ENCODE measurements around the gene CHST5. TPM values are rescaled to one million over a fixed set of nuclear protein-coding genes. Genes with fewer than 3 reads are reported as not detected.

Gene CHST5
- total and polyA plus RNA-seq, 2 donors (not counting 3 experiments of a cell fraction or from before 2014, with no cell fraction given) = 0.23 to 0.29 TPM

DNA sequence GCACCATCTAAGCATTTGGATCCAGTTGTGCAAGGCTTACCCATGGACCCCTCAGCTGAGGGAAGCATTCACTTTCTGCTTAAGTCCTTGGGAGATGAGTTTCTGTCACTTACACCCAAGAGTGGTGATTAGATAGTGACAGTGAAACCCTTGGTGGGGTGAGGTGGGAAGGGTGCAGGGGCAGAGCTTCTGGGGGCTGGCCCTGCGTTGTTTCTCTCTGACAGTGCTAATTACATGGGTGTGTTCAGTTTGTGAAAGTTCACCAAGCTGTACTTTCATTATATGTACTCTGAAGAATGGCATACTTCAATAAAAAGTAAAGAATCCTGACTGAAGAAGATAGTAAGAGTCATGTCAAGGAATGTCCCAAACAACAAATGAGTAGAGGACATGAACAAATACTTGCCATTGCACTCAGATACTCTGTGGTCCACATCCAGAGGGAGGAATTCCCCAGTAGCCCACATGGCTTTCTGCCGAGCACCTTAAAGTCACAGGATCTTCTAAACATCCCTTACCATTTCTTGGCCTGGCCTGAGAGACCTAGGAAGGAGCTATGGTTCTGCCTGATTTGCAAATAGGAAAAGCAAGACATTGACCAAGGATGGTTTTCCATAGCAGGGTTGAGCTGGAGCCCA lies 49.1 kb downstream of the CHST5 start:
- H3K4me2 ChIP-seq (ENCODE audit: insufficient read depth, low read length) = no peak overlapping the region
- no peaks in the 10 kb centered on the region for H3K9me1 ChIP-seq (replicated peaks; ENCODE audit: control insufficient read depth, extremely low read depth, insufficient read depth, low read length)
- ChIA-PET POLR2A (no interaction called here), CTCF (interaction anchor here (1.0 to 1.3 kb wide), 3 partner anchors 14 to 277 kb away, joined by 3 to 4 read pairs (median 3); no protein-coding TSS in a partner anchor)
- no peaks in the 10 kb centered on the region for H3K27me3 ChIP-seq (ENCODE audit: control insufficient read depth in 2 of 2, insufficient read depth in 2 of 2, low read length in 2 of 2)
- no peak overlapping the region for H3K4me3 ChIP-seq (replicated peaks in 1 of 3; ENCODE audit: insufficient read depth in 1 of 3, low read depth in 1 of 3, low read length in 3 of 3)
- H4K20me1 ChIP-seq (replicated peaks; ENCODE audit: control insufficient read depth, extremely low read depth, insufficient read depth, low read length) = peaks cover 2% of the 10 kb centered on the region
- no peak for TF ChIP-seq GATA2 (IDR thresholded peaks at IDR 0.05; ENCODE audit: insufficient read depth, insufficient read length, low read depth, low read length)
- TF ChIP-seq POLR2AphosphoS5 (IDR thresholded peaks at IDR 0.05; ENCODE audit: insufficient read depth, low read depth, low read length) = no peak
- no peak for TF ChIP-seq MYC (IDR thresholded peaks at IDR 0.05; ENCODE audit: low read depth, low read length)
- no peak for TF ChIP-seq JUN (IDR thresholded peaks at IDR 0.05; ENCODE audit: borderline replicate concordance, insufficient read depth, insufficient read length, low read depth)
- no peak for TF ChIP-seq EZH2 (IDR thresholded peaks at IDR 0.05; ENCODE audit: borderline replicate concordance, low read depth, low read length, severe bottlenecking)
- no peak for TF ChIP-seq FOS (IDR thresholded peaks at IDR 0.05; ENCODE audit: borderline replicate concordance, insufficient read depth, low read length)
- TF ChIP-seq POLR2A (IDR thresholded peaks at IDR 0.05; ENCODE audit: low read depth, low read length) = no peak
- TF ChIP-seq, protein P1, sequence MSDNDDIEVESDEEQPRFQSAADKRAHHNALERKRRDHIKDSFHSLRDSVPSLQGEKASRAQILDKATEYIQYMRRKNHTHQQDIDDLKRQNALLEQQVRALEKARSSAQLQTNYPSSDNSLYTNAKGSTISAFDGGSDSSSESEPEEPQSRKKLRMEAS (IDR thresholded peaks at IDR 0.05; ENCODE audit: insufficient read depth, insufficient read length) = no peak
- TF ChIP-seq, protein P2, sequence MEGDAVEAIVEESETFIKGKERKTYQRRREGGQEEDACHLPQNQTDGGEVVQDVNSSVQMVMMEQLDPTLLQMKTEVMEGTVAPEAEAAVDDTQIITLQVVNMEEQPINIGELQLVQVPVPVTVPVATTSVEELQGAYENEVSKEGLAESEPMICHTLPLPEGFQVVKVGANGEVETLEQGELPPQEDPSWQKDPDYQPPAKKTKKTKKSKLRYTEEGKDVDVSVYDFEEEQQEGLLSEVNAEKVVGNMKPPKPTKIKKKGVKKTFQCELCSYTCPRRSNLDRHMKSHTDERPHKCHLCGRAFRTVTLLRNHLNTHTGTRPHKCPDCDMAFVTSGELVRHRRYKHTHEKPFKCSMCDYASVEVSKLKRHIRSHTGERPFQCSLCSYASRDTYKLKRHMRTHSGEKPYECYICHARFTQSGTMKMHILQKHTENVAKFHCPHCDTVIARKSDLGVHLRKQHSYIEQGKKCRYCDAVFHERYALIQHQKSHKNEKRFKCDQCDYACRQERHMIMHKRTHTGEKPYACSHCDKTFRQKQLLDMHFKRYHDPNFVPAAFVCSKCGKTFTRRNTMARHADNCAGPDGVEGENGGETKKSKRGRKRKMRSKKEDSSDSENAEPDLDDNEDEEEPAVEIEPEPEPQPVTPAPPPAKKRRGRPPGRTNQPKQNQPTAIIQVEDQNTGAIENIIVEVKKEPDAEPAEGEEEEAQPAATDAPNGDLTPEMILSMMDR (IDR thresholded peaks at IDR 0.05; ENCODE audit: extremely low read depth in 1 of 2, insufficient read depth in 1 of 2, low read depth in 1 of 2, low read length in 2 of 2) = no peak
- intact Hi-C loops (cut with micrococcal nuclease) = no loop called here
- dilution Hi-C loops (cut with MboI; ENCODE audit: extremely low pct_ligation_motif_present, low sequenced_read_pairs) = no loop called here
- H3K9me3 ChIP-seq (replicated peaks; ENCODE audit: control insufficient read depth, insufficient read depth, low read length) = no peaks in the 10 kb centered on the region
- H3K79me2 ChIP-seq (ENCODE audit: control insufficient read depth, insufficient read depth, low read length) = no peaks in the 10 kb centered on the region
- H3K36me3 ChIP-seq (ENCODE audit: control insufficient read depth in 2 of 2, extremely low read depth in 1 of 2, insufficient read depth in 2 of 2, low read length in 2 of 2) = no peaks in the 10 kb centered on the region
- H3K27ac ChIP-seq (ENCODE audit: insufficient read depth, low read depth, low read length) = no peak overlapping the region
- H2AFZ ChIP-seq (ENCODE audit: low read depth, low read length) = no peak overlapping the region
- no peaks in the 10 kb centered on the region for H3K4me1 ChIP-seq (ENCODE audit: control insufficient read depth, extremely low read depth, insufficient read depth, low read length)
- no TSS peak for BruUV-seq (replicated peaks)
- no peak for FAIRE-seq
- H3K9ac ChIP-seq (replicated peaks; ENCODE audit: extremely low read depth, insufficient read depth, low read length) = no peak overlapping the region
- no peak for DNase-seq (ENCODE audit: low read depth, low spot score)
